ENCODE results near the gene PKP2.

DNA sequence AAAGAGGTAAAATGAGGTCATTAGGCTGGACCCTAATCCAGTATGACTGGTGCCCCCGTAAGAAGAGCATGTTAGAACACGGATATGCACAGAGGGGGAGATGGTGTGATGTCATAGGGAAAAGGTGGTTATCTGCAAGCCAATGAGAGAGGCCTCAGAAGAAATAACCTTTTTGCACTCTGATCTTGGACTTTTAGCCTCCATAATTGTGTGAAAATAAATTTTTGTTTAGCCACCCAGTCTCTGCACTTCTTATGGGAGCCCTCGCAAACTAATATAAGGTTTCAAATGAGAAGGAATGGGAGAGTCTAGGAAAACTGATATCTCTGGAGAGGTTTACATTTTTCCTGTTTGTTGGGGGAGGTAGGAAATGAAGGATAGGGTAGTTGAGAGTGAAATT, 43.2 kb upstream of the PKP2 start:
- TF ChIP-seq, protein P1, sequence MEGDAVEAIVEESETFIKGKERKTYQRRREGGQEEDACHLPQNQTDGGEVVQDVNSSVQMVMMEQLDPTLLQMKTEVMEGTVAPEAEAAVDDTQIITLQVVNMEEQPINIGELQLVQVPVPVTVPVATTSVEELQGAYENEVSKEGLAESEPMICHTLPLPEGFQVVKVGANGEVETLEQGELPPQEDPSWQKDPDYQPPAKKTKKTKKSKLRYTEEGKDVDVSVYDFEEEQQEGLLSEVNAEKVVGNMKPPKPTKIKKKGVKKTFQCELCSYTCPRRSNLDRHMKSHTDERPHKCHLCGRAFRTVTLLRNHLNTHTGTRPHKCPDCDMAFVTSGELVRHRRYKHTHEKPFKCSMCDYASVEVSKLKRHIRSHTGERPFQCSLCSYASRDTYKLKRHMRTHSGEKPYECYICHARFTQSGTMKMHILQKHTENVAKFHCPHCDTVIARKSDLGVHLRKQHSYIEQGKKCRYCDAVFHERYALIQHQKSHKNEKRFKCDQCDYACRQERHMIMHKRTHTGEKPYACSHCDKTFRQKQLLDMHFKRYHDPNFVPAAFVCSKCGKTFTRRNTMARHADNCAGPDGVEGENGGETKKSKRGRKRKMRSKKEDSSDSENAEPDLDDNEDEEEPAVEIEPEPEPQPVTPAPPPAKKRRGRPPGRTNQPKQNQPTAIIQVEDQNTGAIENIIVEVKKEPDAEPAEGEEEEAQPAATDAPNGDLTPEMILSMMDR (IDR thresholded peaks at IDR 0.05), result no peak
- TF ChIP-seq POLR2A (IDR thresholded peaks at IDR 0.05), result no peak
- TF ChIP-seq POLR2AphosphoS5 (IDR thresholded peaks at IDR 0.05), result no peak
